HPDE6-E6E7 (cell line): ENCODE results near the gene ZNF580.

Source experiments
- DNase-seq: peaks from one replicate; pipeline ENCODE4 v3.0.0; 2011; ENCODE audit warnings: missing footprints; ENCODE audit errors: extremely low spot score

Gene ZNF580

DNA sequence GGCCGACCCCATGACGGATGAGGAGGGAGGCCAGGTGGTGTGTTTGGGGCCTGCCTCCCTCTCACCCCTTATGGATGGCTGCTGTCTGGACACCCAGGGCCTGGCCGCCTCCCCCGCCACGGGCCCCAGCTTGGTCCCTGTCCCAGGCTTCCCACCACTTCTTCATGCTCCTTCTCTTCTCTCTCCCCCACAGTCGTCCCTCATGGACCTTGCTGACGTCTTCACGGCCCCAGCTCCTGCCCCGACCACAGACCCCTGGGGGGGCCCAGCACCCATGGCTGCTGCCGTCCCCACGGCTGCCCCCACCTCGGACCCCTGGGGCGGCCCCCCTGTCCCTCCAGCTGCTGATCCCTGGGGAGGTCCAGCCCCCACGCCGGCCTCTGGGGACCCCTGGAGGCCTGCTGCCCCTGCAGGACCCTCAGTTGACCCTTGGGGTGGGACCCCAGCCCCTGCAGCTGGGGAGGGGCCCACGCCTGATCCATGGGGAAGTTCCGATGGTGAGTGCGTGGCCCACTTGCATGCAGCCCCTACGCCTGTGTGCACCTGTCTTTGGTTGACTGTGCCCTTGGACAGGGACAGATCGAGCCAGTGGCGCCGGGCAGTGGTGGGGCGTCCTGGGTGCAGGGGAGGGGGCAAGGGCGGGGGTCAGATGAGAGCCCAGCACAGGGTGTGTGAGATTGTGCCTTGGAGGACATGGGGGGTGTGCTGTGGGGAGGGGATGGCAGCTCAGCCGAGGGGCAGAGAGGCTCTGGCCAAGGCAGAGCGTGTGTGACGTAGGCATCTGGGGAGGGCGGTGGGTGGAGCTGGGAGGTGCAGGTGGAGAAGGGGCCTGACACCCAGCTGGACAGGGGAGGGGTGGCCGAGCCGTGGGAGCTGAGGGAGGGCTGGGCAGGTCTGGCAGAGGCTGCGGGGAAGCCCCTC is 51.0 kb downstream of the ZNF580 start:
- no peak for DNase-seq

DNA sequence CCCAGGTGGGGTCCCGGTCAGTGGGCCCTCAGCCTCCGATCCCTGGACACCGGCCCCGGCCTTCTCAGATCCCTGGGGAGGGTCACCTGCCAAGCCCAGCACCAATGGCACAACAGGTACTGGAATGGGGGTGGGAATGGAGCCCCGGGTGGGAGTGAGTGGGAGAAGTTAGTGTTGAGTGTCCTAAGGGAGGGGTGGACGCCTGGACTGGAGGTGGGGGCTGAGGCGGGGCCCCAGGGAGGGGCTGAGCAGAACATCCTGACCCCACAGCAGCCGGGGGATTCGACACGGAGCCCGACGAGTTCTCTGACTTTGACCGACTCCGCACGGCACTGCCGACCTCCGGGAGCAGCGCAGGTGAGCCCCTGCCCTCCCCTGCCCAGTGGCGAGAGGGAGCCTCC is 51.9 kb downstream of the ZNF580 start:
- DNase-seq: no peak
